Measurements from ENCODE around the gene KLF17.

The KLF17 gene

GRCh38 chr1:44151808-44152207 lies 33.2 kb downstream of the KLF17 start:
- no peak for TF ChIP-seq CTCF (IDR thresholded peaks at IDR 0.05; ENCODE audit: low read length, missing control alignments)
- no peak overlapping the region for H3K4me3 ChIP-seq (replicated peaks; ENCODE audit: low read depth, low read length)
- DNase-seq (ENCODE audit: low read depth), result no peak

GRCh38 chr1:44152692-44153091 lies 34.1 kb downstream of the KLF17 start:
- H3K4me3 ChIP-seq (replicated peaks; ENCODE audit: low read depth, low read length), result no peak overlapping the region
- TF ChIP-seq CTCF (IDR thresholded peaks at IDR 0.05; ENCODE audit: low read length, missing control alignments), result no peak
- DNase-seq (ENCODE audit: low read depth), result no peak

GRCh38 chr1:44154049-44154448 lies 35.4 kb downstream of the KLF17 start:
- no peak for TF ChIP-seq CTCF (IDR thresholded peaks at IDR 0.05; ENCODE audit: low read length, missing control alignments)
- DNase-seq (ENCODE audit: low read depth), result no peak
- H3K4me3 ChIP-seq (replicated peaks; ENCODE audit: low read depth, low read length), result no peak overlapping the region

- TF ChIP-seq CTCF (IDR thresholded peaks at IDR 0.05; ENCODE audit: low read length, missing control alignments), result no peak
- no peak overlapping the region for H3K4me3 ChIP-seq (replicated peaks; ENCODE audit: low read depth, low read length)
- no peak for DNase-seq (ENCODE audit: low read depth)
Measured at GRCh38 chr1:44157903-44158302, 39.3 kb downstream of the KLF17 start.

GRCh38 chr1:44158871-44159270 lies 40.2 kb downstream of the KLF17 start:
- DNase-seq (ENCODE audit: low read depth), result no peak
- no peak overlapping the region for H3K4me3 ChIP-seq (replicated peaks; ENCODE audit: low read depth, low read length)
- no peak for TF ChIP-seq CTCF (IDR thresholded peaks at IDR 0.05; ENCODE audit: low read length, missing control alignments)

GRCh38 chr1:44161546-44161945 lies 42.9 kb downstream of the KLF17 start:
- no peak overlapping the region for H3K4me3 ChIP-seq (replicated peaks; ENCODE audit: low read depth, low read length)
- no peak for TF ChIP-seq CTCF (IDR thresholded peaks at IDR 0.05; ENCODE audit: low read length, missing control alignments)
- DNase-seq (ENCODE audit: low read depth), result no peak

GRCh38 chr1:44168520-44169098 lies 50.0 kb downstream of the KLF17 start:
- no peak overlapping the region for H3K4me3 ChIP-seq (replicated peaks; ENCODE audit: low read depth, low read length)
- no peak for TF ChIP-seq CTCF (IDR thresholded peaks at IDR 0.05; ENCODE audit: low read length, missing control alignments)
- DNase-seq (ENCODE audit: low read depth), result no peak

Measured in fibroblast of pulmonary artery (primary cell).